Spleen (tissue), 11 donors: Measurements from ENCODE around the gene HMGXB3. TPM values are rescaled to one million over a fixed set of nuclear protein-coding genes. Genes with fewer than 3 reads are reported as not detected.

Experiments used
- DNase-seq: peaks from one replicate; pipeline ENCODE4 v3.0.0-alpha.2; 2020
- H3K27ac ChIP-seq, 8 donors: fragments of 200-600 bp; sonication (generic) in 7 of 8; 1 replicate in 4 of 8; 2 replicates in 4 of 8; pipeline versions ENCODE4 v1.5.0 to v1.8.0; 2016 to 2021; ENCODE audit warnings: inconsistent platforms in 4 of 8, mild to moderate bottlenecking in 4 of 8, moderate library complexity in 1 of 8
- H3K27me3 ChIP-seq, 7 donors: fragments of 200-600 bp; sonication (generic) in 6 of 7; replicated peaks in 1 of 7; 1 replicate in 4 of 7; 2 replicates in 3 of 7; pipeline versions ENCODE4 v1.5.0 to v1.8.0; 2016 to 2021; ENCODE audit warnings: inconsistent platforms in 3 of 7, mild to moderate bottlenecking in 1 of 7
- H3K36me3 ChIP-seq, 6 donors: fragments of 200-600 bp; sonication (generic) in 5 of 6; 1 replicate in 4 of 6; 2 replicates in 2 of 6; pipeline versions ENCODE4 v1.5.0 to v1.8.0; 2016 to 2021; ENCODE audit warnings: inconsistent platforms in 2 of 6
- H3K4me1 ChIP-seq, 6 donors: fragments of 200-600 bp; sonication (generic) in 5 of 6; 1 replicate in 3 of 6; 2 replicates in 3 of 6; pipeline versions ENCODE4 v1.5.0 to v1.8.0; 2016 to 2021; ENCODE audit warnings: inconsistent platforms in 3 of 6
- H3K4me3 ChIP-seq, 8 donors: fragments of 200-600 bp; sonication (generic) in 7 of 8; 1 replicate in 4 of 8; 2 replicates in 4 of 8; pipeline versions ENCODE4 v1.5.0 to v1.8.0; 2016 to 2021; ENCODE audit warnings: inconsistent platforms in 4 of 8, mild to moderate bottlenecking in 4 of 8, moderate library complexity in 2 of 8
- H3K9me3 ChIP-seq, 8 donors: fragments of 200-600 bp; sonication (generic) in 7 of 8; 1 replicate in 4 of 8; 2 replicates in 4 of 8; pipeline versions ENCODE4 v1.5.0 to v1.8.0; 2016 to 2021; ENCODE audit warnings: inconsistent platforms in 4 of 8
- POLR2A ChIP-seq, 3 donors: fragments of 450-650 bp; IDR thresholded peaks; one replicate each; pipeline ENCODE4 v1.5.1; 2017; ENCODE audit warnings: antibody characterized with exemption in 3 of 3, mild to moderate bottlenecking in 1 of 3
- POLR2AphosphoS5 ChIP-seq, 3 donors: sonication (generic); formaldehyde crosslinking; IDR thresholded peaks; one replicate each; pipeline ENCODE4 v1.5.1; 2017; ENCODE audit warnings: antibody characterized with exemption in 3 of 3
- WGBS, 5 donors: extraction: QIAGEN DNeasy Blood & Tissue Kit in 3 of 5; methylation state at CpG; one replicate each; pipeline versions ENCODE4 v1.1.5 to v1.1.7; 2013 to 2018; 5-methylcytosine and 5-hydroxymethylcytosine counted together
- intact Hi-C: fragments of 100-400 bp; cut with DNase I; formaldehyde crosslinking; loops from one replicate; pipeline ENCODE4 v1.15.0; 2023; ENCODE audit warnings: low total_unique reads
- polyA plus RNA-seq, 3 donors: library from polyadenylated mRNA; stranded (reverse); fragments of 200-250 nt; gene quantifications; one replicate each; pipeline ENCODE4 v1.2.1, GENCODE V29; 2013
- total RNA-seq, 7 donors: library from RNA; depleted of rRNA in 3 of 7; stranded (reverse); fragments of >200 nt in 3 of 7; fragmentation: NEBNext Ultra II Directional in 4 of 7; extraction: Animal tissue kit (Norgen Biotek cat#: 25700) in 4 of 7; gene quantifications; one replicate each; pipeline versions ENCODE4 v1.1.0 to v1.2.1, GENCODE V29; 2016 to 2021
- TF ChIP-seq, protein P1 (sequence below), 11 experiments: fragments of 200-600 bp in 7 of 11; fragments of 450-650 bp in 4 of 11; sonication (generic) in 4 of 11; IDR thresholded peaks in 8 of 11; conservative IDR thresholded peaks in 3 of 11; 1 replicate in 7 of 11; 2 replicates in 4 of 11; pipeline versions ENCODE4 v1.4.0 to v1.8.0; 2016 to 2021; ENCODE audit warnings: antibody characterized with exemption in 11 of 11, inconsistent platforms in 4 of 11, mild to moderate bottlenecking in 1 of 11
- donor health status: healthy with polysubstance abuse.
- donor health status: DM: no; HTN: no; CAD: no; lungs with moderate emphysema.
- donor health status: DM: no; HTN: no; CAD: no.
- donor health status: Bipolar disorder and iron deficiency.
- donor health status: healthy.
- donor health status: DM: no; HTN: no; CAD: no.
- donor health status: DM: yes; HTN: yes; CAD: no.

HMGXB3 gene
- total and polyA plus RNA-seq, 10 donors = 14.3 to 51.7 (median 34.6) TPM

DNA sequence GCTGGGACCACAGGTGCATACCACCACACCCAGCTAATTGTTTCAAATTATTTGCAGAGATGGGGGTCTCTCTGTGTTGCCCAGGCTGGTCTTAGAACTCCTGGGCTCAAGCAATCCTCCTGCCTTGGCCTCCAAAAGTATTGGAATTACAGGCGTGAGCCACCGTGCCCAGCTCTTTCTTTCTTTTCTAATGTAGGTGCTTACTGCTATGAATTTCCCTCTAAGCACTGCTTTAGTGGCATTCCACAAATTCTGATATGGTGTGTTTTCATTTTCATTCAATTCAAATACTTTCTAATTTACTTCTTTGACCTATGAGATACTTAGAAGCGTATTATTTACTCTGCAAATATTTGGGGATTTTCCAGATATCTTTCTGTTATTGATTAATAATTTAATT is 14.9 kb downstream of the HMGXB3 start:
- H3K36me3 ChIP-seq = peaks cover 3 to 100% (median 82%) of the 10 kb centered on the region in 6 donors
- intact Hi-C loops = no loop called here
- DNase-seq = no peak

DNA sequence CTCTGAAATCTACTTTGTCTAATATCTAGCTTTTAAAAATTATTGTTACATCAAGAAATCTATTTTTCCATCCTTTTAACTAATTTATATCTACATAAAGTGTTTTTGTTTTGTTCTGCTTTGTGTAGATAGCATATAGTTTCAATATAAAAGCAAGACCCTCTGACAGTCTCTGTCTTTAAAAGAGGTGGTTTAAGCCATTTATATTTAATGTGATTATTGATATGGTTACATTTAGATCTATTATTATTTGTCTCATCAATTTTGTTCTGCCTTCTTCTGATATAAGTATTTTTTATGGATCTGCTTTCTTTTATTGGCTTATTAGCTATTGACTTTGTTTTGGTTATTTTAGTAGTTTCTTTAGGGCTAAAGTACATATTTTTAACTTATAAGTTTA is 16.0 kb downstream of the HMGXB3 start:
- H3K4me1 ChIP-seq = peaks cover 0 to 4% (median 0%) of the 10 kb centered on the region in 6 donors
- no peak overlapping the region for H3K27ac ChIP-seq
- TF ChIP-seq, protein P1, sequence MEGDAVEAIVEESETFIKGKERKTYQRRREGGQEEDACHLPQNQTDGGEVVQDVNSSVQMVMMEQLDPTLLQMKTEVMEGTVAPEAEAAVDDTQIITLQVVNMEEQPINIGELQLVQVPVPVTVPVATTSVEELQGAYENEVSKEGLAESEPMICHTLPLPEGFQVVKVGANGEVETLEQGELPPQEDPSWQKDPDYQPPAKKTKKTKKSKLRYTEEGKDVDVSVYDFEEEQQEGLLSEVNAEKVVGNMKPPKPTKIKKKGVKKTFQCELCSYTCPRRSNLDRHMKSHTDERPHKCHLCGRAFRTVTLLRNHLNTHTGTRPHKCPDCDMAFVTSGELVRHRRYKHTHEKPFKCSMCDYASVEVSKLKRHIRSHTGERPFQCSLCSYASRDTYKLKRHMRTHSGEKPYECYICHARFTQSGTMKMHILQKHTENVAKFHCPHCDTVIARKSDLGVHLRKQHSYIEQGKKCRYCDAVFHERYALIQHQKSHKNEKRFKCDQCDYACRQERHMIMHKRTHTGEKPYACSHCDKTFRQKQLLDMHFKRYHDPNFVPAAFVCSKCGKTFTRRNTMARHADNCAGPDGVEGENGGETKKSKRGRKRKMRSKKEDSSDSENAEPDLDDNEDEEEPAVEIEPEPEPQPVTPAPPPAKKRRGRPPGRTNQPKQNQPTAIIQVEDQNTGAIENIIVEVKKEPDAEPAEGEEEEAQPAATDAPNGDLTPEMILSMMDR (IDR thresholded peaks at IDR 0.05 in 8 of 11, conservative IDR thresholded peaks at IDR 0.05 in 3 of 11) = no peak
- no peak for TF ChIP-seq POLR2AphosphoS5 (IDR thresholded peaks at IDR 0.05)
- TF ChIP-seq POLR2A (IDR thresholded peaks at IDR 0.05) = no peak
- no peaks in the 10 kb centered on the region for H3K27me3 ChIP-seq
- peaks cover 3 to 100% (median 82%) of the 10 kb centered on the region in 6 donors for H3K36me3 ChIP-seq
- peaks cover 0 to 19% (median 16%) of the 10 kb centered on the region in 8 donors for H3K9me3 ChIP-seq
- H3K4me3 ChIP-seq = no peak overlapping the region
- intact Hi-C loops = no loop called here
- DNase-seq = no peak

More for the DNA sequence above, 14.9 kb downstream of the HMGXB3 start:
- TF ChIP-seq POLR2AphosphoS5 (IDR thresholded peaks at IDR 0.05) (no peak), POLR2A (IDR thresholded peaks at IDR 0.05) (no peak)
- TF ChIP-seq, protein P1 (IDR thresholded peaks at IDR 0.05 in 8 of 11, conservative IDR thresholded peaks at IDR 0.05 in 3 of 11) = no peak
- Histone ChIP-seq H3K9me3 (peaks cover 0 to 19% (median 16%) of the 10 kb centered on the region in 8 donors), H3K4me3 (no peak overlapping the region), H3K4me1 (no peaks in the 10 kb centered on the region), H3K27ac (no peak overlapping the region), H3K27me3 (no peaks in the 10 kb centered on the region)
- WGBS, 5 donors = 97 to 98% (median 98%) methylated on average over 3 of the region's 3 CpGs

GRCh38 chr5:150017226-150018005 is 16.9 kb downstream of the HMGXB3 start:
- 91 to 94% (median 93%) methylated on average over 6 of the region's 6 CpGs for WGBS, 5 donors
- H3K4me1 ChIP-seq = peaks cover 0 to 11% (median 0%) of the 10 kb centered on the region in 6 donors

DNA sequence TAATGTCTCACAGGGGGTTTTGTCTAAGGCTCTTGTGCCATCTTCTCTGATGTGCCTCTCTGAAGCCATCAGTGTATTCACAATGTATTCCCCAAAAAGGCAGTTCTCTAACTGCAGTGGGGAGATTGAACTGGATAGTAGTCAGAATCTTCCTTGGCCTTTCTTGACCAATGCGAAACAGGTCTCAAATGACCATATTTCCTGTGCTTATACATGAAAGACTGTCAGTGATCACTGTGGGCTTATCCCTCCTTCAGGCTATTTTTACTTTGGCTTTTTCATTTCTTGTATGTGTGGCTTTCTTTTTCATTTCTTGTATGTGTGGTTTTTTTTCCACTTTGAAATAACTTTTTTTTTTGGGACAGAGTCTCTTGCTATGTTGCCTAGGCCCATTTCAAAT is 19.7 kb downstream of the HMGXB3 start:
- peaks cover 3 to 100% (median 73%) of the 10 kb centered on the region in 6 donors for H3K36me3 ChIP-seq
- WGBS, 5 donors = 81 to 97% (median 81%) methylated on average over 1 of the region's 1 CpG
- H3K27me3 ChIP-seq = no peaks in the 10 kb centered on the region
- peaks cover 0 to 15% (median 11%) of the 10 kb centered on the region in 8 donors for H3K9me3 ChIP-seq
- TF ChIP-seq POLR2A (IDR thresholded peaks at IDR 0.05) (no peak), POLR2AphosphoS5 (IDR thresholded peaks at IDR 0.05) (no peak)
- TF ChIP-seq, protein P1 (IDR thresholded peaks at IDR 0.05 in 8 of 11, conservative IDR thresholded peaks at IDR 0.05 in 3 of 11) = no peak
- no peak for DNase-seq
- H3K4me1 ChIP-seq = peaks cover 0 to 17% (median 0%) of the 10 kb centered on the region in 6 donors
- intact Hi-C loops = no loop called here
- H3K27ac ChIP-seq = no peak overlapping the region
- no peak overlapping the region for H3K4me3 ChIP-seq

More at GRCh38 chr5:150017226-150018005, 16.9 kb downstream of the HMGXB3 start:
- intact Hi-C loops = no loop called here
- Histone ChIP-seq H3K27me3 (no peaks in the 10 kb centered on the region), H3K4me3 (no peak overlapping the region), H3K27ac (no peak overlapping the region), H3K9me3 (peaks cover 0 to 19% (median 16%) of the 10 kb centered on the region in 8 donors), H3K36me3 (peaks cover 3 to 100% (median 79%) of the 10 kb centered on the region in 6 donors)
- TF ChIP-seq POLR2A (IDR thresholded peaks at IDR 0.05) (no peak), POLR2AphosphoS5 (IDR thresholded peaks at IDR 0.05) (no peak)
- TF ChIP-seq, protein P1 (IDR thresholded peaks at IDR 0.05 in 8 of 11, conservative IDR thresholded peaks at IDR 0.05 in 3 of 11) = no peak
- no peak for DNase-seq
